CD4-positive, alpha-beta T cell treated with Interleukin-2 at 100 ng/mL for 4 hours (primary cell): ENCODE measurements around the gene TSSK1B.
"Not testable (repeated sequence)": the region's sequence is repeated elsewhere in the genome, so short reads cannot be mapped to it uniquely, and the experiment has no call there.

Experiments used
- DNase-seq: peaks from one replicate; pipeline ENCODE4 v3.0.0-alpha.2; 2020; ENCODE audit warnings: low spot score

The TSSK1B gene

GRCh38 chr5:113397986-113398385, 36.8 kb downstream of the TSSK1B start:
- DNase-seq, result not testable (repeated sequence)

GRCh38 chr5:113397046-113397445, 37.7 kb downstream of the TSSK1B start:
- DNase-seq, result no peak

- no peak for DNase-seq
These were observed 40.1 kb downstream of the TSSK1B start for GRCh38 chr5:113394658-113395057.

- no peak for DNase-seq
These were observed 44.6 kb downstream of the TSSK1B start for GRCh38 chr5:113390224-113390623.

- DNase-seq, result no peak
These were observed 45.7 kb downstream of the TSSK1B start for GRCh38 chr5:113389116-113389515.

- DNase-seq, result no peak
These were observed 46.9 kb downstream of the TSSK1B start for GRCh38 chr5:113387844-113388243.

GRCh38 chr5:113384782-113385285, 50.0 kb downstream of the TSSK1B start:
- no peak for DNase-seq

GRCh38 chr5:113382731-113383130, 52.1 kb downstream of the TSSK1B start:
- no peak for DNase-seq
